ENCODE results near the gene SV2B.

GRCh38 chr15:91329914-91330313 is 229.9 kb downstream of the SV2B start:
- TF ChIP-seq, protein P1, sequence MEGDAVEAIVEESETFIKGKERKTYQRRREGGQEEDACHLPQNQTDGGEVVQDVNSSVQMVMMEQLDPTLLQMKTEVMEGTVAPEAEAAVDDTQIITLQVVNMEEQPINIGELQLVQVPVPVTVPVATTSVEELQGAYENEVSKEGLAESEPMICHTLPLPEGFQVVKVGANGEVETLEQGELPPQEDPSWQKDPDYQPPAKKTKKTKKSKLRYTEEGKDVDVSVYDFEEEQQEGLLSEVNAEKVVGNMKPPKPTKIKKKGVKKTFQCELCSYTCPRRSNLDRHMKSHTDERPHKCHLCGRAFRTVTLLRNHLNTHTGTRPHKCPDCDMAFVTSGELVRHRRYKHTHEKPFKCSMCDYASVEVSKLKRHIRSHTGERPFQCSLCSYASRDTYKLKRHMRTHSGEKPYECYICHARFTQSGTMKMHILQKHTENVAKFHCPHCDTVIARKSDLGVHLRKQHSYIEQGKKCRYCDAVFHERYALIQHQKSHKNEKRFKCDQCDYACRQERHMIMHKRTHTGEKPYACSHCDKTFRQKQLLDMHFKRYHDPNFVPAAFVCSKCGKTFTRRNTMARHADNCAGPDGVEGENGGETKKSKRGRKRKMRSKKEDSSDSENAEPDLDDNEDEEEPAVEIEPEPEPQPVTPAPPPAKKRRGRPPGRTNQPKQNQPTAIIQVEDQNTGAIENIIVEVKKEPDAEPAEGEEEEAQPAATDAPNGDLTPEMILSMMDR (tag by site-specific recombination; IDR thresholded peaks at IDR 0.05) = no peak
- TF ChIP-seq ZNF791 (tag by site-specific recombination; IDR thresholded peaks at IDR 0.05) = no peak
